GM12874 (cell line): ENCODE results near the gene LAMP2.
A peak's percentile ranks its signal among the peaks of the same experiment; 100 is the strongest.

ENCODE experiments used
- TF ChIP-seq, protein P1 (sequence below): IDR thresholded peaks from 2 replicates; pipeline ENCODE4 v1.5.1; 2011; ENCODE audit warnings: low read depth, mild to moderate bottlenecking, control low read depth, low read length, moderate library complexity; ENCODE audit not compliant: insufficient read depth

Gene LAMP2

DNA sequence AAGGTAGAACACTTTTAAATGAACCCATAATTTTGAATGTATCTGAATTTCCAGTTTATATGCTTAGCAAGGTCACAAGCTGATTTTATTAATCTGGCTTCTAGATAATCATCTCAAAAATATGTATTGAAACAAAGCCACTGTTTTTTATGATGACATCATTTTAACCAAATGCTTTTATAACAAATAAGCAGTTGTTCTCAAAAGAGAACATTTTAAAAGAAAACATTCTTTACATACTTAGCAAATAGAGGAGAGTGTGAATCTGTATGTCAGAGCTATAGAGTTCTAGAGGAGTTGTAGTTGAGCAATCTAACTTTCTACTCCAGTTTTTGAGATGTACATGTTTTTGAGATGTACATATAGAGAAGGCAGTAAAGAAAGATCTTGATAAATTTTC, 42.5 kb downstream of the LAMP2 start:
- TF ChIP-seq, protein P1, sequence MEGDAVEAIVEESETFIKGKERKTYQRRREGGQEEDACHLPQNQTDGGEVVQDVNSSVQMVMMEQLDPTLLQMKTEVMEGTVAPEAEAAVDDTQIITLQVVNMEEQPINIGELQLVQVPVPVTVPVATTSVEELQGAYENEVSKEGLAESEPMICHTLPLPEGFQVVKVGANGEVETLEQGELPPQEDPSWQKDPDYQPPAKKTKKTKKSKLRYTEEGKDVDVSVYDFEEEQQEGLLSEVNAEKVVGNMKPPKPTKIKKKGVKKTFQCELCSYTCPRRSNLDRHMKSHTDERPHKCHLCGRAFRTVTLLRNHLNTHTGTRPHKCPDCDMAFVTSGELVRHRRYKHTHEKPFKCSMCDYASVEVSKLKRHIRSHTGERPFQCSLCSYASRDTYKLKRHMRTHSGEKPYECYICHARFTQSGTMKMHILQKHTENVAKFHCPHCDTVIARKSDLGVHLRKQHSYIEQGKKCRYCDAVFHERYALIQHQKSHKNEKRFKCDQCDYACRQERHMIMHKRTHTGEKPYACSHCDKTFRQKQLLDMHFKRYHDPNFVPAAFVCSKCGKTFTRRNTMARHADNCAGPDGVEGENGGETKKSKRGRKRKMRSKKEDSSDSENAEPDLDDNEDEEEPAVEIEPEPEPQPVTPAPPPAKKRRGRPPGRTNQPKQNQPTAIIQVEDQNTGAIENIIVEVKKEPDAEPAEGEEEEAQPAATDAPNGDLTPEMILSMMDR, result no peak

DNA sequence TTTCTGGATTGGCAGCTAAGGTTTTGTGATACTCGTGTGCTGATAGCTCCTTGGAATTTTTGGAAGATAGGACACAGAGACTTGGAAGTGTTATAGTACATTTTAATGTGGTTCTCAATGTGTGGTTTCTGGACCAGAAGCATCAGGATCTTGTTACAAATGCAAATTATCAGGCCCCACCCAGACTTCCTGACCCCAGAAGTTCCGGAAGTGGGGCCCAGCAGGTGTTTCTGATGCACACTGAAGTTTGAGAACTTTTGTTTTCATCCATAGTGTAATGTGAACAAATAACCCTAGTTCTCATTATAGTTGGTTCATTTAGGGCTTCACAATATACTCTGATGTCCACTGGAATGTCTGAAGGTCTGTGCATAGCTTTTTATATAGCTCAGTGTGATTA, 49.6 kb downstream of the LAMP2 start:
- TF ChIP-seq, protein P1, result no peak

DNA sequence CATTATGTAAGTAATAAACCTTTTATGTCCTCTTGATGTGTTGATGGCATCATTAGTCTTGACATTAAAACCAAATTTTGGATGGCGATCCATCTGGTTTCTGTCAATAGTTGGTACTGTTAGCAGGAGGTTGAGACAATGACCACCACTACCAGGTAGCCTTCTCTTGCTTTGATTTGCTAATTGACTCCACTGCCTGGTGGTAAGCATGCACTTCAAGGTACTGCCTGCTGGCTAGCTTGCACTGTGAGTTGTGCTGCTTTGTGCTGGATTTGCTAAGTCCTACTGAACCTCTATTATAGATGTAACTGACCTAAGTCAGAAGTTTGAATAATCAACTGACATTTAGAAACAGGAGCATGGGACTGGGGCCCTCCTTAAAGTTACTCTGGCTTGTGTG, 60.9 kb downstream of the LAMP2 start:
- TF ChIP-seq, protein P1, result no peak

DNA sequence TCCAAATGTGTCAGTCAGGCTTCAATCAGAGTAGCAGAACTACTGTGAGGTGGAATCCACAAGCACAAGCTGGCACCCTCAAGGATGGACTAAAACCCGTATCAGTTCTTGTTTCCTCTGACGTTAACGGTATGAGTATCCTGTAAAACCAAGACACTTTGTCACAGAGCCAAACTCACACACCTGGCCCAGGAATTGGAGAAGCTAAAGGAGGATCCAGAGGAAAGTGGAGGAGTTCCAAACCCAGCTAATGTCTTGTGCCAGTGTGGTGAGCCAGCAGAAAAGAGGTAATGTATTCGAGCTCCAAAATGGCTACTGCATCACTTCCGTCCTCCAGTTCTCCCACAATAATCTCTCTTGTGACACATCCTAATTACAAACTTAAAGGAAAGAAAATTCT, 62.5 kb downstream of the LAMP2 start:
- TF ChIP-seq, protein P1, result no peak

- TF ChIP-seq, protein P1, result no peak
Measured at GRCh38 chrX:120402369-120402768, 66.7 kb downstream of the LAMP2 start.

DNA sequence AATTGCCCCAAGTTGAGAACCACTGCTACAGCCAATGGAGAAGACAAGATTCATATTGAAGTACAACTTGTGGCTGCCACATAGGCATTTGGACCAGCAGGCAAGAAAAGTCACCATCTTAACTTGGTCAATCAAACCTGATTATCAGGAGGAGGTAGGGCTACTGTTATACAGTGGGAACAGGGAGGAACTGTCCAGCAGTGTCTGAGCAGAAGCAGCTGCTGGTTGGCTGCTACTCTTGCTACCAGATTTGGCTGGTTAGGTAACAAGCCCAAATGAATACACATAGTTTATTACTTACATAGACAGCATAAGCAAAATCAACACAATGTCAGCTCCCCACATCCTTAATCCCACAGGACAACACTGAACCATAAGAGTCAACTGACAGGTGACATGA, 67.8 kb downstream of the LAMP2 start:
- TF ChIP-seq, protein P1, result no peak

- TF ChIP-seq, protein P1, result peak; percentile 21; the same call in 1 of the 2 replicates
Measured at GRCh38 chrX:120380699-120381098, 88.4 kb downstream of the LAMP2 start.
